Hepatocyte (in vitro differentiated cells): Measurements from ENCODE around the gene CLEC11A. TPM values are rescaled to one million over a fixed set of nuclear protein-coding genes. Genes with fewer than 3 reads are reported as not detected.
"Not testable (repeated sequence)": the region's sequence is repeated elsewhere in the genome, so short reads cannot be mapped to it uniquely, and the experiment has no call there.

Experiments used
- DNase-seq: peaks from one replicate; pipeline ENCODE4 v3.0.0-alpha.2; 2016; ENCODE audit warnings: low spot score
- H2AFZ ChIP-seq: fragments of 200-600 bp; sonication (generic); 2 replicates; pipeline ENCODE4 v1.6.0; 2016; ENCODE audit warnings: antibody characterized with exemption, mild to moderate bottlenecking
- H3K27ac ChIP-seq: fragments of 200-600 bp; sonication (generic); 2 replicates; pipeline ENCODE4 v1.5.1; 2016; ENCODE audit warnings: mild to moderate bottlenecking
- H3K27me3 ChIP-seq: fragments of 200-600 bp; sonication (generic); 2 replicates; pipeline ENCODE4 v1.6.1; 2016
- H3K36me3 ChIP-seq: fragments of 200-600 bp; sonication (generic); replicated peaks from 2 replicates; pipeline ENCODE4 v1.5.1; 2016; ENCODE audit warnings: low read depth; ENCODE audit not compliant: insufficient read depth
- H3K4me1 ChIP-seq: fragments of 200-600 bp; sonication (generic); 2 replicates; pipeline ENCODE4 v1.5.1; 2016; ENCODE audit warnings: mild to moderate bottlenecking, moderate library complexity; ENCODE audit not compliant: insufficient read depth
- H3K4me2 ChIP-seq: fragments of 200-600 bp; sonication (generic); 2 replicates; pipeline ENCODE4 v1.6.0; 2016
- H3K4me3 ChIP-seq: fragments of 200-600 bp; sonication (generic); 2 replicates; pipeline ENCODE4 v1.5.1; 2016; ENCODE audit warnings: mild to moderate bottlenecking
- H3K79me2 ChIP-seq: fragments of 200-600 bp; sonication (generic); 2 replicates; pipeline ENCODE4 v1.6.0; 2017; ENCODE audit warnings: mild to moderate bottlenecking
- H3K9me2 ChIP-seq: fragments of 200-600 bp; sonication (generic); replicated peaks from 2 replicates; pipeline ENCODE4 v1.6.0; 2017; ENCODE audit warnings: mild to moderate bottlenecking; ENCODE audit not compliant: insufficient read depth
- H3K9me3 ChIP-seq: fragments of 200-600 bp; sonication (generic); 2 replicates; pipeline ENCODE4 v1.5.1; 2016; ENCODE audit warnings: low read depth, mild to moderate bottlenecking
- H4K20me1 ChIP-seq: fragments of 200-600 bp; sonication (generic); 2 replicates; pipeline ENCODE4 v1.6.0; 2016; ENCODE audit warnings: mild to moderate bottlenecking; ENCODE audit not compliant: insufficient read depth, poor library complexity, severe bottlenecking
- EZH2 ChIP-seq: fragments of 200-600 bp; sonication (generic); IDR thresholded peaks from 2 replicates; pipeline ENCODE4 v1.6.1; 2016; ENCODE audit warnings: antibody characterized with exemption, mild to moderate bottlenecking, borderline replicate concordance
- EZH2phosphoT487 ChIP-seq: fragments of 200-600 bp; sonication (generic); IDR thresholded peaks from one replicate; pipeline ENCODE4 v1.6.1; 2018; ENCODE audit warnings: antibody characterized with exemption, mild to moderate bottlenecking, low read depth, moderate library complexity; ENCODE audit not compliant: unreplicated experiment, severe bottlenecking
- WGBS: methylation state at CpG from one replicate; pipeline ENCODE4 v1.1.6; 2016; ENCODE audit warnings: low lambda C conversion rate; ENCODE audit errors: missing lambda C conversion rate; 5-methylcytosine and 5-hydroxymethylcytosine counted together
- polyA plus RNA-seq: library from polyadenylated mRNA; unstranded; fragments of >200 nt; fragmentation: Nextera tagmentation; extraction: Ambion mirVana; gene quantifications from 2 replicates; pipeline ENCODE4 v1.2.1, GENCODE V29; 2016
- total RNA-seq: library from RNA; depleted of rRNA; stranded (reverse); fragments of >200 nt; gene quantifications from 2 replicates; pipeline ENCODE4 v1.2.3, GENCODE V29; 2014
- TF ChIP-seq, protein P1 (sequence below): fragments of 200-600 bp; sonication (generic); IDR thresholded peaks from 2 replicates; pipeline ENCODE4 v1.5.1; 2016; ENCODE audit warnings: antibody characterized with exemption, mild to moderate bottlenecking; ENCODE audit not compliant: poor library complexity

CLEC11A gene
- total and polyA plus RNA-seq, 2 experiments from 2014 or later, result 27.6 to 72.4 TPM

DNA sequence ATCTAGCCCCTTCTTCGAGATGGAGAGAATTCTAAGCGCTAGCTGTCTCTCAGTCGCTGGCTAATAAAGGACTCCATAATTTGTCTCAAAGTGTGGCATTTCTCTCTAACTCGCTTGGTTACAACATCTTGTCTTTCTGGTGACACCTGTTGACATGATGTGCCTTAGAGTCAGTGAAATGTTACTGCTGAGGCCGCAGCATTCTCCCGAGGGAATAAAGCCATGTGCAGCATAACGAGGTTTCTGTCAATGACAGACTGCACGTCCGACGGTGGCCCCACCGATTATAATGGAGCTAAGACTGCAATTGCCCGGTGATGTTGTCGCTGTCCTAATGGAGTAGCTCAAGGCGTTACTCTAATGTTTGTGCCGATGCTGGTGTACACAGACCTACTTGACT is 26.8 kb downstream of the CLEC11A start:
- no peaks in the 10 kb centered on the region for H3K36me3 ChIP-seq
- no peaks in the 10 kb centered on the region for H4K20me1 ChIP-seq
- no peaks in the 10 kb centered on the region for H3K27me3 ChIP-seq
- TF ChIP-seq EZH2 (no peak), EZH2phosphoT487 (no peak)
- TF ChIP-seq, protein P1, sequence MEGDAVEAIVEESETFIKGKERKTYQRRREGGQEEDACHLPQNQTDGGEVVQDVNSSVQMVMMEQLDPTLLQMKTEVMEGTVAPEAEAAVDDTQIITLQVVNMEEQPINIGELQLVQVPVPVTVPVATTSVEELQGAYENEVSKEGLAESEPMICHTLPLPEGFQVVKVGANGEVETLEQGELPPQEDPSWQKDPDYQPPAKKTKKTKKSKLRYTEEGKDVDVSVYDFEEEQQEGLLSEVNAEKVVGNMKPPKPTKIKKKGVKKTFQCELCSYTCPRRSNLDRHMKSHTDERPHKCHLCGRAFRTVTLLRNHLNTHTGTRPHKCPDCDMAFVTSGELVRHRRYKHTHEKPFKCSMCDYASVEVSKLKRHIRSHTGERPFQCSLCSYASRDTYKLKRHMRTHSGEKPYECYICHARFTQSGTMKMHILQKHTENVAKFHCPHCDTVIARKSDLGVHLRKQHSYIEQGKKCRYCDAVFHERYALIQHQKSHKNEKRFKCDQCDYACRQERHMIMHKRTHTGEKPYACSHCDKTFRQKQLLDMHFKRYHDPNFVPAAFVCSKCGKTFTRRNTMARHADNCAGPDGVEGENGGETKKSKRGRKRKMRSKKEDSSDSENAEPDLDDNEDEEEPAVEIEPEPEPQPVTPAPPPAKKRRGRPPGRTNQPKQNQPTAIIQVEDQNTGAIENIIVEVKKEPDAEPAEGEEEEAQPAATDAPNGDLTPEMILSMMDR, result no peak
- H3K4me1 ChIP-seq, result no peaks in the 10 kb centered on the region
- no peaks in the 10 kb centered on the region for H3K79me2 ChIP-seq
- 83% methylated on average over 15 of the region's 15 CpGs for WGBS
- no peak overlapping the region for H2AFZ ChIP-seq
- H3K27ac ChIP-seq, result no peak overlapping the region
- no peak overlapping the region for H3K4me2 ChIP-seq
- no peak overlapping the region for H3K4me3 ChIP-seq
- no peak for DNase-seq
- H3K9me3 ChIP-seq, result no peaks in the 10 kb centered on the region
- no peaks in the 10 kb centered on the region for H3K9me2 ChIP-seq

DNA sequence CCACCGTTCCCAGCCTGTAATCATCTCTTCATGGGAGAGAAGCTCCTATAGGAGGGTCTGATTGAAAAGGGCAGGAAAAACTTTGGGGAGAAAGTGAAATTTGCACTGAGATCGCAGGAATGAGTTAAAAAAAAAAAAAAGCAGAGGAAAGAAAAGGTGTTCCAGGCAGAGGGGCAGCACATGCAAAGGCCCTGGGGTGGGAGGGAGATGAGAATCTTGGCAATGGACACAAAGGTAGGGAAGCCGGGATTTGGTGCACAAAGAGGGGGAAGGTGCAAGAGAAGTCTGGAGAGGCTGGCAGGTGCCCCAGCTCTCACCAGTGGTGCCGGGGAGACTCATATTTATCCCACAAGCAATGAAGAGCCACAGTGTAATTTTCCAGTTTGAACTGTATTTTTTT is 30.7 kb downstream of the CLEC11A start:
- H3K4me3 ChIP-seq, result no peak overlapping the region
- no peaks in the 10 kb centered on the region for H3K79me2 ChIP-seq
- H3K27ac ChIP-seq, result no peak overlapping the region
- H2AFZ ChIP-seq, result no peak overlapping the region
- H3K27me3 ChIP-seq, result no peaks in the 10 kb centered on the region
- H3K9me2 ChIP-seq, result no peaks in the 10 kb centered on the region
- H3K9me3 ChIP-seq, result no peaks in the 10 kb centered on the region
- no peaks in the 10 kb centered on the region for H3K36me3 ChIP-seq
- 86% methylated on average over 4 of the region's 4 CpGs for WGBS
- no peaks in the 10 kb centered on the region for H4K20me1 ChIP-seq
- TF ChIP-seq, protein P1, result no peak
- no peak for TF ChIP-seq EZH2phosphoT487
- no peak for TF ChIP-seq EZH2
- DNase-seq, result no peak
- H3K4me1 ChIP-seq, result no peaks in the 10 kb centered on the region
- no peak overlapping the region for H3K4me2 ChIP-seq

DNA sequence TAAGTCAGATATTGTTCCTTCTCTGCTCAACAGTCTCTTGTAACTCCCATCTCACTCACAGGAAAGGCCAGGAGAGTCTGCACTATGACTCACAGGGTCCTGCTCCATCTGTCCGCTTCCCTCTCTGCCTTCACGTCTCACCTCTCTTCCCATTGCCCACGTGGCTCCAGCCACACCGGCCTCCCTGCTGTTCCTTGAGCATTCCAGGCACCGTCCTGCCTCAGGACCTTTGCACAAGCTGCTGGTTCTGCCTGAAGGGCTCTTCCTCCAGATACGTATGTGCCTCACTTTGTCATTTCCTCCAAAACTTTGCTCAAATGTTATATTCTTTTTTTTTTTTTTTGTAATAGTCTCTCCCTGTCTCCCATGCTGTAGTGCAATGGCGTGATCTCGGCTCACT is 33.1 kb downstream of the CLEC11A start:
- not testable (repeated sequence) for H2AFZ ChIP-seq, DNase-seq, H4K20me1 ChIP-seq, H3K9me3 ChIP-seq, H3K36me3 ChIP-seq, H3K4me1 ChIP-seq, H3K27ac ChIP-seq, H3K9me2 ChIP-seq, H3K4me2 ChIP-seq, H3K79me2 ChIP-seq, H3K4me3 ChIP-seq, H3K27me3 ChIP-seq
- 65% methylated on average over 8 of the region's 8 CpGs for WGBS

DNA sequence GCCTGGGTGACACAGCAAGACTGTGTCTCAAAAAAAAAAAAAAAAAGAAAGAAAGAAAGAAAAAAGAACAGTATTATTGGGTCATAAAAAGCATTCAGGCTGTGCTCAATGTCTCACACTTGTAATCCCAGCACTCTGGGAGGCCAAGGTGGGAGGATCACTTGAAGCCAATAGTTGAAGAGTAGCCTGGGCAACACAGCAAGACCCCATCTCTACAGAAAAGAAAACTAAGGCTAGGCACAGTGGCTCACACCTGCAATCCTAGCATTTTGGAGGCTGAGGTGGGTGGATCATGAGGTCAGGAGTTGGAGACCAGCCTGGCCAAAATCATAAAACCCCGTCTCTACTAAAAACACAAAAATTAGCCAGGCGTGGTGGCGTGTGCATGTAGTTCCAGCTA is 34.5 kb downstream of the CLEC11A start:
- H3K4me3 ChIP-seq, H3K27ac ChIP-seq, H3K9me3 ChIP-seq, H3K79me2 ChIP-seq, H4K20me1 ChIP-seq, H2AFZ ChIP-seq, H3K27me3 ChIP-seq, H3K4me1 ChIP-seq, H3K4me2 ChIP-seq, DNase-seq, H3K36me3 ChIP-seq, H3K9me2 ChIP-seq: not testable (repeated sequence)
- 92% methylated on average over 3 of the region's 3 CpGs for WGBS

DNA sequence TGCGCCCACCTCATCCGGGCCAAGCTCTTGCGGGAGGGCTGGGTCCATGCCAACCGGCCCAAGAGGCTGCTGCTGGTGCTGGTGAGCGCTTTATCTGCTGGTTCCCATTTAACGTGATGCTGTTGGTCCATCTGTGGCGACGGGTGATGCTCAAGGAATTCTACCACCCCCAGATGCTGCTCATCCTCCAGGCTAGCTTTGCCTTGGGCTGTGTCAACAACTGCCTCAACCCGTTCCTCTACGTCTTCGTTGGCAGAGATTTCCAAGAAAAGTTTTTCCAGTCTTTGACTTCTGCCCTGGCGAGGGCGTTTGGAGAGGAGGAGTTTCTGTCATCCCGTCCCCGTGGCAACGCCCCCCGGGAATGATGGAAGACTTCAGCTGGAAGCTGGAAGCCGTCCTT is 35.9 kb downstream of the CLEC11A start:
- 80% methylated on average over 17 of the region's 18 CpGs for WGBS
- H3K9me3 ChIP-seq, H3K27ac ChIP-seq: not testable (repeated sequence)

More for the DNA sequence above, 35.9 kb downstream of the CLEC11A start:
- H3K4me3 ChIP-seq, H3K4me2 ChIP-seq, H3K36me3 ChIP-seq, H4K20me1 ChIP-seq, H3K79me2 ChIP-seq, H2AFZ ChIP-seq, DNase-seq, H3K9me2 ChIP-seq, H3K4me1 ChIP-seq, H3K27me3 ChIP-seq: not testable (repeated sequence)
